Measurements from ENCODE around the gene SVEP1.

The SVEP1 gene

GRCh38 chr9:110464321-110464720 is 115.2 kb downstream of the SVEP1 start:
- no peak overlapping the region for H3K27ac Mint-ChIP-seq
- no peak overlapping the region for H3K4me3 Mint-ChIP-seq
- H3K36me3 Mint-ChIP-seq = no peaks in the 10 kb centered on the region
- DNase-seq (no peak), ATAC-seq (replicated peaks) (no peak)
- H3K9me3 Mint-ChIP-seq = no peaks in the 10 kb centered on the region
- H3K27me3 Mint-ChIP-seq = no peaks in the 10 kb centered on the region
- peaks cover 0 to 2% of the 10 kb centered on the region in 2 donors for H3K4me1 Mint-ChIP-seq

GRCh38 chr9:110463499-110463898 is 116.0 kb downstream of the SVEP1 start:
- Mint-ChIP-seq H3K27ac (no peak overlapping the region), H3K4me3 (no peak overlapping the region), H3K27me3 (no peaks in the 10 kb centered on the region), H3K4me1 (peaks cover 0 to 2% of the 10 kb centered on the region in 2 donors), H3K36me3 (no peaks in the 10 kb centered on the region), H3K9me3 (no peaks in the 10 kb centered on the region)
- DNase-seq (no peak), ATAC-seq (replicated peaks) (no peak)

DNA sequence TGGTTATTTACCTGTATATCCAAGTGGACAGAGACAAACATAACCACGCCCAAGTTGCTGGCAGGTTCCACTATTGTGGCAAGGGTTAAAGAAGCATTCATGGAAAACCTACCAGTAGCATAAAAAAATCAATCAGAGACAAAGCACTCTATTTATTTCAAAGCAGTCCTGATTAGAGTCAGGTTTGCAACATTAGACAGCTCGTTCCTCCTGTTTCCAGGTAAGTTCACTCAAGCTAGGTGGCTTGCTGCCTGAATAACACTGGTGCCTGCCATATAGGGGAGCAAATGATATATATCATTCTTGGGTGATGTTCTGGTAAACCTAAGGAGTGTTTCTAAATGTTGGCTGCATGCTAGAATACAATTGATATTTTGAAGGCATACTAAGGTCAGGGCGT is 122.3 kb downstream of the SVEP1 start:
- Mint-ChIP-seq H3K4me1 (no peaks in the 10 kb centered on the region), H3K27me3 (no peaks in the 10 kb centered on the region), H3K9me3 (no peaks in the 10 kb centered on the region), H3K4me3 (no peak overlapping the region), H3K27ac (no peak overlapping the region), H3K36me3 (no peaks in the 10 kb centered on the region)
- ATAC-seq (replicated peaks) = no peak
- no peak for DNase-seq

DNA sequence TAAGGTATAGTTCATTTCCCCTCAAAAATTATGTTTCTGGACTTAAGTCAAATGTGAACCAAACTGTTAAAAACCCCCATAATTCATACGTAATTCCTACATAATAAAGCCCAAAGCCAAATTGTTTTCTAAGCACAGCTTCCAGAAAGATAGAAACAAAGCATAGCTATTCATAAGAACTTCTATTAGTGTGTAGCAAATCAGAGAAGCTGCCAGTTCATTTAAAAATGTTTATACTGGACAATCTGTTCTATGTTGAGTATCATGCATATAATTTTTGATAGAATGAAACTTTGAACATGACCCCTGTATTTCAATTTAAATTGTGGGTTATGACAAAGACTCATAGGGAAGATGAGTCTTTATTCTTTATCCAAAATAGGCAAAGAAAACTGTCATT is 122.9 kb downstream of the SVEP1 start:
- no peaks in the 10 kb centered on the region for H3K4me1 Mint-ChIP-seq
- H3K9me3 Mint-ChIP-seq = no peaks in the 10 kb centered on the region
- no peak for ATAC-seq (replicated peaks)
- no peak for DNase-seq
- no peak overlapping the region for H3K27ac Mint-ChIP-seq
- no peak overlapping the region for H3K4me3 Mint-ChIP-seq
- no peaks in the 10 kb centered on the region for H3K27me3 Mint-ChIP-seq
- H3K36me3 Mint-ChIP-seq = no peaks in the 10 kb centered on the region

DNA sequence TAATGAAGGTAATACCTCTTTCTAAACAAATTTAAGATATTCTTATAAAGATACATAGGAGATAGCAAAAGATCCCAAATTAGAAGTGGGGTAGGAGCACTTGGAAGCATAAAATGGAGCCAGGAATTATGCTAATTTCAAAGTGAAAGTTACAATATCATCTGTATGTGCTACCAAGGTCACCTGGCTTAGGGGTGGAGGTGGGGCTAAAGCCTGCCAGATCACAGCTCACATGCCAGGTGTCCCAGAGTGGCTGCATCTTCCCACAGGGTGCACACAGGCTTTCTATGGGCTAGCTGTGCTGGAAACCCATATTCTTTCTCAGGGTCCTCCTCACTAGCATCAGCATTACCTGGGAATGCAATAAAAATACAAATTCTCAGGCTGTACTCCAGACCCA is 123.7 kb downstream of the SVEP1 start:
- H3K27me3 Mint-ChIP-seq = peaks cover 0 to 1% of the 10 kb centered on the region in 2 donors
- DNase-seq = no peak
- H3K27ac Mint-ChIP-seq = no peak overlapping the region
- no peak for ATAC-seq (replicated peaks)
- H3K4me1 Mint-ChIP-seq = no peaks in the 10 kb centered on the region
- H3K36me3 Mint-ChIP-seq = no peaks in the 10 kb centered on the region
- no peaks in the 10 kb centered on the region for H3K9me3 Mint-ChIP-seq
- H3K4me3 Mint-ChIP-seq = no peak overlapping the region

DNA sequence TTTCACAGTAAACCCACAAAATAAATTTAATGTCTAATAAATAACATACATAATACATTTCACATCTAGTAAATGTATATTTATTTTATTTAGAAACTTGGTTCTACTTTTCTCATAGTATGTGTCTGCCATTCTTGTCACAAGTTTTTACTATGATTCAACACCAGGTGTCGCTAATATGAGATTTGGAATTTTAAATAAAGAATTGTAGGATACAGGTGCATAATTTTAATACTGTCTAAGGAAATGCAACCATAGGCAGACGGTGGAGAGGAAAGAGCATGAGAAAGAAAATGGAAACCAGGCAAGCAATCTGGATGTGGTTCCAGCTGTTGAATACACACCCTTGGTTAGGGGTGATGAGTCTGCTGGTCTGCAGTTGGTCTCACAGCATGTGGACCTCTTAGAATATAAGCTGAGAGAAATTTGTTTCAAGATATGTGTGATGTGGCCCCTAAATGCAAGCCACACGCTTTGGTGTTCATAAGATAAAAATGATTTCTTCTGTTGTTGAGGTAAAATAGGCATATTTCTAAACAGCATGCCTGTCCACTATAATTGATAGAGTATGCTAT is 127.2 kb downstream of the SVEP1 start:
- H3K4me3 Mint-ChIP-seq = no peak overlapping the region
- ATAC-seq (replicated peaks) (no peak), DNase-seq (no peak)
- H3K27me3 Mint-ChIP-seq = peaks cover 4 to 7% of the 10 kb centered on the region in 2 donors
- no peaks in the 10 kb centered on the region for H3K4me1 Mint-ChIP-seq
- H3K36me3 Mint-ChIP-seq = no peaks in the 10 kb centered on the region
- H3K9me3 Mint-ChIP-seq = peaks cover 0 to 4% of the 10 kb centered on the region in 2 donors
- H3K27ac Mint-ChIP-seq = no peak overlapping the region

DNA sequence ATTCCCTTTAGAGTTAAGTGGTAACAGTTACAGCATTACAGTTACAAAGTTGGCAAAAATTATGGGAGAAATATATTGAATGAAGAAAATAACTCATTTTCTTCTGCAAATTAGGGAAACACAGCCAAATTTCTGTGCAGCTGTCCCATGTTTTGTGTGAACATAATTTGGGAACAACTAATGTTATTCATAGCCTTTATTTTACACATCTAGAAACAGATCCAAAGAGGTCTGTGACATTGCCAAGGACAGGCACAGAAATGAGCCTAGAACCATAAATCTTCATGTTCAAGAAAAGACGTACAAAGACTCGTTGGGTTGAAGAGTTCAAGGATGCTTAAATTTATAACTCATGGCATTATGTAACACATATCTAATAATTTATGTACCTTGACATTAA is 127.8 kb downstream of the SVEP1 start:
- no peak overlapping the region for H3K27ac Mint-ChIP-seq
- peaks cover 4 to 7% of the 10 kb centered on the region in 2 donors for H3K27me3 Mint-ChIP-seq
- no peak overlapping the region for H3K4me3 Mint-ChIP-seq
- no peaks in the 10 kb centered on the region for H3K4me1 Mint-ChIP-seq
- H3K9me3 Mint-ChIP-seq = peaks cover 0 to 4% of the 10 kb centered on the region in 2 donors
- no peak for DNase-seq
- H3K36me3 Mint-ChIP-seq = no peaks in the 10 kb centered on the region
- no peak for ATAC-seq (replicated peaks)

DNA sequence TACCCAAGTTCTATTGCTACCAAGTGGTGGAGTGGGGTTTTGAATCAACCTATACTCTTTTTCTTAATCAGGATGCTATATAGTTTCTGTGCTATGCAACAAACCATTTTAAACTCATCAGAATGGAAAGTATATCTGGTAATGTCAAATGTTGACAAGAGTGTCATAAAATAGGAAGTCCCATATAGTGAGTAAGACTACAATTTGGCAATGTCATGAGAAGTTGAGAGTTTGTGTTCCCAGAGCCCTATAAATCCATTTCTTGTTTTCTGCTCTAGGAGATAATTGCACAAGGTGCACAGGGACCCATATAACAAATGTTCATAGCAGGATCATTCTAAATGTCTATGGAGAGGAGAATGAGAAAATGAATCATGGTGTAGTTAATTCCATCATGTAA is 132.1 kb downstream of the SVEP1 start:
- Mint-ChIP-seq H3K4me1 (no peaks in the 10 kb centered on the region), H3K4me3 (no peak overlapping the region), H3K27ac (no peak overlapping the region), H3K9me3 (peaks cover 10 to 11% of the 10 kb centered on the region in 2 donors), H3K27me3 (peaks cover 4 to 7% of the 10 kb centered on the region in 2 donors), H3K36me3 (peaks cover 0 to 3% of the 10 kb centered on the region in 2 donors)
- ATAC-seq (replicated peaks) (no peak), DNase-seq (no peak)

- no peak overlapping the region for H3K27ac Mint-ChIP-seq
Observed at GRCh38 chr9:110446171-110446570, 133.4 kb downstream of the SVEP1 start.

DNA sequence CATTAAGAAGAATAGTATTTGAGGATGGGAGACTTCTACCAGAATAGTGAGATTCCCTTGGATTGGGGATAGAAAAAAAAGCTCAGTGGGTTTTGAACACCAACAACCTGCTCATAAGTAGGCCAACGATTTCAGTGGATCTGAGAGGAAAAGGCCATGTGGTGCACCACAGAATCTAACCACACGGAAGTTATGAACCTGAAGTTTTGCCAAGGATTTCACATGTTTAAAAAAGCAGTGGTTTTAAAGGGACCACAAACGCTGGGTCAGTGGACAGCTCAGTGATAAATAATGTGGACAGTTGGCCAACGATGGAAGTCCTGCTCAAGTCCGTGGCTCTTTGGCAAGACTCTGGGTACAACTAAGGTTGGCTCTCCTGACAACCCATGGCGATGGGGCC is 134.6 kb downstream of the SVEP1 start:
- Mint-ChIP-seq H3K27ac (no peak overlapping the region), H3K4me1 (no peaks in the 10 kb centered on the region), H3K9me3 (peaks cover 10 to 11% of the 10 kb centered on the region in 2 donors), H3K36me3 (peaks cover 0 to 3% of the 10 kb centered on the region in 2 donors), H3K27me3 (peaks cover under 1 to 14% of the 10 kb centered on the region in 2 donors), H3K4me3 (no peak overlapping the region)
- DNase-seq = no peak
- ATAC-seq (replicated peaks) = no peak

More at GRCh38 chr9:110446171-110446570, 133.4 kb downstream of the SVEP1 start:
- no peaks in the 10 kb centered on the region for H3K4me1 Mint-ChIP-seq
- ATAC-seq (replicated peaks) (peak in 1 of 2 donors; percentile 51), DNase-seq (no peak)
- peaks cover 10 to 11% of the 10 kb centered on the region in 2 donors for H3K9me3 Mint-ChIP-seq
- no peak overlapping the region for H3K4me3 Mint-ChIP-seq
- peaks cover 4 to 15% of the 10 kb centered on the region in 2 donors for H3K27me3 Mint-ChIP-seq
- peaks cover 0 to 3% of the 10 kb centered on the region in 2 donors for H3K36me3 Mint-ChIP-seq

DNA sequence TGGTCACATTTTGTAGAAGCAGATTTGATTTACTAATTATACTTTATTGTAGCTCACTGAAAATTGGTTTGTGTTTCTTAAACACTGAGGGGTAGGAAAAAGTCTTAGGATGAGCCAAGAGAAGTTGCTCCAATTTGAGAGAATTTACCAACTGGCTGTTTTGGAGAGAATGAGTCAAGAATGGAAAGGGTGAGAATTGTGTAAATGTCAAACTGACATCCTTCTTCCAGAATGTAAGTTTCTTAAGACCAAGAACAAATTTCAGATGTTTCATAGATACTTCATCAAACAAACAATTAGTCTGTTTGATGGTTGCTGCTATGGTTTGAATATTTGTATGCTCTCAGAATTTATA is 135.7 kb downstream of the SVEP1 start:
- Mint-ChIP-seq H3K4me1 (no peaks in the 10 kb centered on the region), H3K36me3 (peaks cover 0 to 3% of the 10 kb centered on the region in 2 donors), H3K27ac (no peak overlapping the region), H3K4me3 (no peak overlapping the region), H3K9me3 (peaks cover 10 to 11% of the 10 kb centered on the region in 2 donors), H3K27me3 (peaks cover 0 to 13% of the 10 kb centered on the region in 2 donors)
- ATAC-seq (replicated peaks) = no peak
- DNase-seq = no peak

- DNase-seq (no peak), ATAC-seq (replicated peaks) (no peak)
- H3K36me3 Mint-ChIP-seq = peaks cover 0 to 3% of the 10 kb centered on the region in 2 donors
- H3K9me3 Mint-ChIP-seq = peaks cover 9 to 11% of the 10 kb centered on the region in 2 donors
- no peak overlapping the region for H3K27ac Mint-ChIP-seq
- no peaks in the 10 kb centered on the region for H3K4me1 Mint-ChIP-seq
- H3K4me3 Mint-ChIP-seq = no peak overlapping the region
- H3K27me3 Mint-ChIP-seq = peaks cover 0 to 13% of the 10 kb centered on the region in 2 donors
Observed at GRCh38 chr9:110443146-110443865, 136.2 kb downstream of the SVEP1 start.

DNA sequence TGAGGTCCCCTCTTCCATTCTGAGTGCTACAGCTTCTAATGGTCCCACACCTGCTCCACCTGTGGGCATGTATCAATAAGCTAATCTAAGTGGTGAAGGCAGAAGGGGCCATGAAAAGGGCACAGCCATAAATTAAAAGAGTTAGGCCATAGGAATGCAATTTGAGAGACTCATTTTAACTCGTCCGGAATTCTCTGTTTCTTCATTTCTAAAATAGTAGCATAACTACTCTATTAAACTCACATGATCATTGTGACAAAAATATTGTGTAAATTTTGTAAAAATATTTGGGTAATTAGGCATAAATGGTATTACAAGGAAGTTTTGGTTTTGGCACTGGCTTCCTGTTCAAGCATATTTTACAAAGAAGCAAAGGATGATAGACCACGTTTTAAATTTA is 138.7 kb downstream of the SVEP1 start:
- Mint-ChIP-seq H3K27ac (no peak overlapping the region), H3K4me1 (no peaks in the 10 kb centered on the region), H3K27me3 (peaks cover 8 to 13% of the 10 kb centered on the region in 2 donors), H3K4me3 (no peak overlapping the region), H3K9me3 (peaks cover 3% of the 10 kb centered on the region in 2 donors), H3K36me3 (no peaks in the 10 kb centered on the region)
- ATAC-seq (replicated peaks) = no peak
- DNase-seq = no peak

- DNase-seq = no peak
- Mint-ChIP-seq H3K9me3 (no peaks in the 10 kb centered on the region), H3K4me3 (no peak overlapping the region)
Observed at GRCh38 chr9:110440172-110440571, 139.4 kb downstream of the SVEP1 start.

GRCh38 chr9:110432253-110432652 is 147.3 kb downstream of the SVEP1 start:
- no peaks in the 10 kb centered on the region for H3K36me3 Mint-ChIP-seq
- no peaks in the 10 kb centered on the region for H3K9me3 Mint-ChIP-seq
- DNase-seq (no peak), ATAC-seq (replicated peaks) (no peak)
- no peak overlapping the region for H3K4me3 Mint-ChIP-seq
- peaks cover 3 to 15% of the 10 kb centered on the region in 2 donors for H3K27me3 Mint-ChIP-seq
- peaks cover 0 to 3% of the 10 kb centered on the region in 2 donors for H3K4me1 Mint-ChIP-seq
- H3K27ac Mint-ChIP-seq = no peak overlapping the region

More at GRCh38 chr9:110440172-110440571, 139.4 kb downstream of the SVEP1 start:
- Mint-ChIP-seq H3K4me1 (no peaks in the 10 kb centered on the region), H3K27me3 (peaks cover 8 to 13% of the 10 kb centered on the region in 2 donors), H3K27ac (no peak overlapping the region), H3K36me3 (no peaks in the 10 kb centered on the region)
- ATAC-seq (replicated peaks) = no peak

Measured in stimulated activated naive B cell treated with anti-CD40 and anti-IgM and Interleukin-4, amounts not matched to agents 10 μg/mL and 1 μg/mL and 100 μg/mL, for 72 hours (primary cell).